Skin epidermis (tissue), 12 donors: ENCODE data around the gene RABEPK.

ENCODE experiments used
- H3K27ac ChIP-seq, 21 experiments: fragments of 200-600 bp; sonication (generic) in 11 of 21; one replicate each; pipeline ENCODE4 v1.5.0; 2020; ENCODE audit warnings: mild to moderate bottlenecking in 3 of 21, inconsistent platforms in 2 of 21, moderate library complexity in 2 of 21
- H3K4me3 ChIP-seq, 7 experiments: fragments of 200-600 bp; sonication (generic) in 2 of 7; one replicate each; pipeline ENCODE4 v1.5.0; 2020; ENCODE audit warnings: inconsistent platforms in 2 of 7, mild to moderate bottlenecking in 2 of 7, moderate library complexity in 1 of 7

Gene RABEPK

GRCh38 chr9:125277411-125277810 lies 77.1 kb downstream of the RABEPK start:
- H3K4me3 ChIP-seq: no peak overlapping the region
- no peak overlapping the region for H3K27ac ChIP-seq

GRCh38 chr9:125280945-125281344 lies 80.6 kb downstream of the RABEPK start:
- no peak overlapping the region for H3K27ac ChIP-seq
- no peak overlapping the region for H3K4me3 ChIP-seq
